H1 (cell line): Measurements from ENCODE around the gene TMIGD3. TPM values are rescaled to one million over a fixed set of nuclear protein-coding genes. Genes with fewer than 3 reads are reported as not detected.

Experiments
- BCL11A ChIP-seq, 2 experiments: IDR thresholded peaks; one replicate each; pipeline ENCODE4 v1.6.1; 2011; ENCODE audit warnings: low read depth in 2 of 2, low read length in 2 of 2, mild to moderate bottlenecking in 2 of 2
- CTCF ChIP-seq, 3 experiments: IDR thresholded peaks; 1 replicate in 2 of 3; 2 replicates in 1 of 3; pipeline versions ENCODE4 v1.5.1 to v1.6.1; 2011; ENCODE audit warnings: low read length in 3 of 3, mild to moderate bottlenecking in 3 of 3, inconsistent platforms in 2 of 3, low read depth in 1 of 3, moderate library complexity in 1 of 3; ENCODE audit not compliant: insufficient read depth in 1 of 3; ENCODE audit errors: control extremely low read depth in 1 of 3
- E2F6 ChIP-seq: IDR thresholded peaks from 2 replicates; pipeline ENCODE4 v1.6.1; 2012; ENCODE audit warnings: inconsistent platforms
- NRF1 ChIP-seq: IDR thresholded peaks from 2 replicates; pipeline ENCODE4 v1.6.1; 2011; ENCODE audit warnings: mild to moderate bottlenecking, low read depth, low read length, improper control_type of control experiment
- POLR2A ChIP-seq, 2 experiments: IDR thresholded peaks; 1 replicate in 1 of 2; 2 replicates in 1 of 2; pipeline ENCODE4 v1.6.1; 2011; ENCODE audit warnings: low read depth in 2 of 2, low read length in 2 of 2, mild to moderate bottlenecking in 2 of 2; ENCODE audit errors: control extremely low read depth in 1 of 2
- TCF12 ChIP-seq: IDR thresholded peaks from 2 replicates; pipeline ENCODE4 v1.6.1; 2011; ENCODE audit warnings: low read depth, mild to moderate bottlenecking, low read length
- polyA plus RNA-seq, 7 experiments: library from polyadenylated mRNA; depleted of rRNA in 3 of 7; stranded (reverse) in 5 of 7; unstranded in 2 of 7; fragments of >200 nt in 5 of 7; fragments of 200-250 nt in 2 of 7; gene quantifications; 1 replicate in 5 of 7; 2 replicates in 1 of 7; 4 replicates in 1 of 7; pipeline versions ENCODE4 v1.2.1 to v1.2.3, GENCODE V29; 2011 to 2013; ENCODE audit warnings: missing spikeins in 2 of 7, mixed read lengths in 2 of 7
- total RNA-seq: library from RNA; stranded (reverse); fragmentation: NEBNext Ultra II Directional; extraction: Animal tissue kit (Norgen Biotek cat#: 25700); gene quantifications from 2 replicates; pipeline ENCODE4 v1.2.1, GENCODE V29; 2021

The TMIGD3 gene
- total and polyA plus RNA-seq, 2 of the 8 experiments (the other 6 are each of a cell fraction or from before 2014, with no cell fraction given) = not detected

GRCh38 chr1:111455642-111456031 is 47.8 kb downstream of the TMIGD3 start (continued):
- TF ChIP-seq CTCF (IDR thresholded peaks at IDR 0.05; ENCODE audit: control extremely low read depth in 1 of 3, insufficient read depth in 1 of 3, low read depth in 1 of 3, low read length in 3 of 3) (no peak), BCL11A (IDR thresholded peaks at IDR 0.05; ENCODE audit: low read depth in 2 of 2, low read length in 2 of 2) (no peak), POLR2A (IDR thresholded peaks at IDR 0.05; ENCODE audit: control extremely low read depth in 1 of 2, low read depth in 2 of 2, low read length in 2 of 2) (no peak), E2F6 (no peak), NRF1 (no peak), TCF12 (no peak)
